Bone marrow (tissue), 2 donors: ENCODE results near the gene NUP160.
"Not testable (repeated sequence)": the region's sequence is repeated elsewhere in the genome, so short reads cannot be mapped to it uniquely, and the experiment has no call there.

ENCODE experiments used
- DNase-seq, 2 donors: peaks; one replicate each; lab custom pipeline; 2025; lab: John Stamatoyannopoulos, UW

NUP160 gene

DNA sequence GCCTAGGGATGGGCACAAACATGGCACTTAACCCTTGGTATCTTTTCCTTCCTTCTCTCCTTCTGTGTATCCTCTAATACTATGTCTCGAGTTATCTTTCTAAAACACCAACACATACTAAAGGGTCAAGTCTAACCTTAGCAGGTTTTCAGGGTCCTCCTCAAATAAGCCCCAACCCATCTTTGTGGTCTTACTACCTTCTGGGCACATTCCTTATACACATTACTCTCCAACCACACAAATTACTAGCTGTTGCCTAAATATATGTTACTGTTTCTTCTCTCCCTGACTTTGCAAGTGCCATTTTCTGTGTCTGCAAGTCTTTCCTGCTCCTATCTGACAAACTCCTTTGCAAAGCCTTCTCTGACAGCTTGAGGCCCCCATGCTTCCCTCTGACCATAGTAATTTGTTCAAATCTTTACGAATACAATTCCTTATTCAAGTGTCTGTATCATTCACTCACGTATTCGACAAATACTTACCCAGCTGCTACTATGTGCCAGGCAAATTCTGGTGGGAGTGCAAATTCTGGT, 15.8 kb upstream of the NUP160 start:
- no peak for DNase-seq

DNA sequence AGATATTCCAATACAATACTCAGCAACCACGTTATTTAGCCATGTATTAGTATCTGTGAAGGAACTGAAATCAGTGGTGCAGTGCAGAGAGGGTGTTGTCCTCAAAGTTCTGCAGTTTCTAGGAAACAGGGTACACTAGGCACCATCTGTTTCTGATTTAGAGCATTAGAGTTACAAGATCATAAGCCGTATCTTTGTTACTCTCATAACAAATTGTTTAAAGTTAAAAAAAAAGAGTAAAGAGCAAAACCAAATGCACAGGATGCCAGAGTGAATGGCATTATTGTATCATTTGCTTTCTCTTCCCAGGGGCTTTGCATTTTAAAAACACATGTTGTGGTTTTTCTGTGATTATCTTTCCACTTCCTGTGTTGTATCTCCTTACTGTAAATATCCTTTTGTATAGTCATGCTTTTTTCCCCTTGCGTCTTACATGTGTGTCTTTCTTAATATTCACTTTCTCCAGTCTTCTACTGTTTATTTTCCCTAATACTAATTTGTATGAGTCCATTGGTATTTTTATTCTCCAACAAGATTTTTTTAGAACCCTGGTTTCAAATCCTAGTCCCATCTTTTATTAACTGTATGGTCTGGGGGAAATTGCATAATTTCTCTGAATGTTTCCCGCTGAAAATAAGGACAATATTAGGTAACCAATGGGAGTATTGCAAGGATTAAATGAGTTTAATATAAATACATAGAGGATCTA, 15.2 kb upstream of the NUP160 start:
- peak in 1 of 2 donors; percentile 77 for DNase-seq

DNA sequence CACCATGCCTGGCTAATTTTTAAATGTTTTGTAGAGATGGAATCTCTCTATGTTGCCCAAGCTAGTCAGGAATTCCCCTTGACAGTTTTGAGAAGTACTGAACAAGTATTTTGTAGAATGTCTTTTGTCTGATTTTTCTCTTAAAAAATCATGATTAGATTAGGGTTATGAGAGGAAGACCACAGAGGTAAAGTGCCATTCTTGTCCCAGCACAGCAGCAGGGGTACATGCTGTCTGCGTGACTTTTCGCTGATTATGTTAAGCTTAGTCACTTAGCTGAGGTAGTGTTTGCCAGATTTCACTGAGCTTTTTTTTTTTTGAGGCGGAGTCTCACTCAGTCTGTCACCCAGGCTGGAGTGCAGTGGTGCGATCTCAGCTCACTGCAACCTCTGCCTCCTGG, 13.6 kb upstream of the NUP160 start:
- no peak for DNase-seq

DNA sequence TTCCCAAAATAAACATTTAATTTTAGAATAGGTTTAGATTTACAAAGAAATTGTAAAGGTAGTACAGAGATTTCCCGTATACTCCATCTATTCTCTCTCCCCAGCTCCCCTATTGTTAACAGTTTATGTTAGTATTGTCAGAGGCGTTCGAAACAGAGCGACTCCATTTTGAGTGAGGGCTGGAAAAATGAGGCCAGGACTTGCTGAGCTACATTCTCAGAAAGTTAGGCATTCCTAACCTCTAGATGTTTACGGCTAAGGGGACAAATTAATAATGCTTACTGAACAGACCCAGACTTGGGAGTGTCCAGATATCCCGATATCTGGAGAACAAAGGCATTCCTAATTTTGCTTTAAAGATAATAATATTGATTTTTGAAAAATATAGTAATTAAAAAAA, 12.4 kb upstream of the NUP160 start:
- DNase-seq: no peak

DNA sequence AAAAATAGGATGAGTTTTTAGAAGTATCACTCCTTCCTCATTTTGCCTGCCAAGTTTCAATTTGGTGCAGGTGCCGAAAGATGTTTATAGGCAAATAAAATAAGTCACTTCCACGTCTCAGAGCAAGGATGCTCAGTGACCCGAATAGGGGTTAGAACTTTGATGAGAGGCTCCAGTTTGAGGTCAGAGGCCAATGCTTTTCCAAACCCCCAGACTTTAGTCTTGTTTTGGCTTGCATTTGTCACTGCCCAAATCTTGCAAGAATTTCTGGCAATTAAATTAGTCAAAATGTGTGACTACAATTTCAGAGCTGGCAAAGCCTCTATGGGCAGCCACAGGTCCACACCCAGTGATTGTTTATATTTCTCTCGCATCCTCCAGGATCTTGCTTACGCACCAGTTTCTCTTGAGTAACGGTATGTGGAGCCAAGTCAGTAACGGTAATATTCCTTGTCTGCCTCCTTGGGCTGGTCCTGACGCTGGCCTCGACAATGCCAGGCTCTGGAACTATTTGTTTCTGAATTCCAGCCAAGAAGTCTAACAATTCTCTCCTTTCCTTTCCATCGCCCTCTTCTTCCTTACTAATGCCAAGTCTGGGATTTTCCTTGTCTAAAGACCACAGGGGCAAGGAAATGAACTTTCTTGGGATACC, 9.9 kb upstream of the NUP160 start:
- DNase-seq: no peak

DNA sequence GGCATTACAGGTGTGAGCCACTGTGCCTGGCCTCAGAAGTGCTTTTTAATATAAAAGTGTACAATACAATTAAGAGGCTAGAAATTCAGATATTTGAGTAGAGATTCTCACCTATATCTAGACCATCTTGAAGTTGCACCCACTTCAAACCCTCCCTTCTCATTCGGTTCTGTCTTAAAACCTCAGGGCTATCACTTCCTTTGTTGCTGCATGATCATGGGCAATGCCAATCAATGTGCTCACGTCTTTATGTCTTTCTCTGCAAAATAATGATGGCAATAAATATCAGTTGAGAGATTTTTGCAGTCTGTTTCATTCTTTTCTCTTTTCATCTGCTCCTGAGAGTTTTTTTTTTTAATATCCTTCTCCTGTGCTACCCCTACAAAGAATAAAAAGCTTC, 9.3 kb upstream of the NUP160 start:
- no peak for DNase-seq

DNA sequence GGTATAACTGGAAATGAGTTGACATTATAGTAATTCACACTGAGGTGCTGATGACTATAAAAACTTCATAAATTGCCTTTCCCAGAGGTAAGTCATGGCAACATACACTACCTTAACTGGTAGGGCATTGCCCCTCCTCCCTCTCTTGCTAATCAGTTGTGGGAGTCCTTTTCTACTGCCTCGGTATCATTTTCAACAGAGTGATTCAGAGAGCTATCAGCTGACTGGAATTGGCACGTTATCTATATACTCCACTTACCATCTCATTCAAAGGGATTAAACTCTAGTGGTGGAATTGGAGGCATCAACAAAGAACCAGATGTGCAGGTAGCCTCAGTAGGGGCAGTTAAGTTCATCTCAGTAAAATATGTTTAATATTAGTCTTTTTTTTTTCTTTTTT, 8.0 kb upstream of the NUP160 start:
- DNase-seq: no peak

DNA sequence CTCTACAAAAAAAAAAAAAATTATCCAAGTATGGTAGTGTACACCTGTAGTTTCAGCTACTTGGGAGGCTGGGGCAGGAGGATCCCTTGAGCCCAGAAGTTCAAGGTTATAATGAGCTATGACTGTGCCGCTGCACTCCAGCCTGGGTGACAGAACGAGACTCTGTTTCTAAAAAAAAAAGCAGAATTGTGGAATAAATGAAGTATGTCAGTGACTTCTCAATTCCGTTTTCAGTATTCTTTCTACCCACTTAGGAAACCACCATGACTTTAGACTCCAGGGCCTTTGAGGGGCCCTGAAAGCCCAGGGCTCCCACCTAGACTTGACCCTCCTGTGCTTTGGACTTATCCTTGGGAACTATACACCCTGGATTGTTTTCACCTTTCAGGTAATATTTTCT, 6.5 kb upstream of the NUP160 start:
- no peak for DNase-seq

DNA sequence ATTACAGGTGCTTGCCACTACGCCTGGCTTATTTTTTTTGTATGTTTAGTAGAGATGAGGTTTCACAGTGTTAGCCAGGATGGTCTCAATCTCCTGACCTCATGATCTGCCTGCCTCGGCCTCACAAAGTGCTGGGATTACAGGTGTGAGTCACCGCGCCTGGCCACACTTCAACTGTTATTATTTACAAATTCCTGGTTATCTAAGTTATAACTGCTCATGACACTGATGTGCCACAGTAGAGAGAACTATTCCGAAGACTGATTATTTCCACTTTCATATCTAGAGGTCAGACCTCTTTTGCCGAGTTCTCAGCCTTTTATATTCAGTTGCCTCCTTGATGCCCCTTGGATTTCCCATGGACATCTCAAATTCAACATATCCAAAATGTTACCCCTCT, 3.9 kb upstream of the NUP160 start:
- no peak for DNase-seq

DNA sequence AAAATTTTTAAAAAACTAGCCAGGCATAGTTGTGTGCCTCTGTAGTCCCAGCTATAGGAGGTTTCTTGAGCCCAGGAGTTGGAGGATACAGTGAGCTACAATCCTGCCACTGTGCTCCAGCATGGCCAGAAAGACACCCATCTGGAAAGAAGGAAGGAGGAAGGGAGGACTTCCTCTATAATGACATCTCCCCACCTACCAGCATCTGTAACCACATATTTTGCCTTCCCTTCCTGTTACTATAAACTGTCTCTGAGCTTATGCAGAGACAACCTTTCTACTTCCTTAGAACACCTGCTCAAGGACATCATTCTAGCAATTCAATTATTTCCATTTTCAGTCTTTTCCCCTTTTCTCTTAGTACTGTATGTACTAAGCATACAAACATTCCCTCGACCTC, 2.2 kb upstream of the NUP160 start:
- DNase-seq: no peak

DNA sequence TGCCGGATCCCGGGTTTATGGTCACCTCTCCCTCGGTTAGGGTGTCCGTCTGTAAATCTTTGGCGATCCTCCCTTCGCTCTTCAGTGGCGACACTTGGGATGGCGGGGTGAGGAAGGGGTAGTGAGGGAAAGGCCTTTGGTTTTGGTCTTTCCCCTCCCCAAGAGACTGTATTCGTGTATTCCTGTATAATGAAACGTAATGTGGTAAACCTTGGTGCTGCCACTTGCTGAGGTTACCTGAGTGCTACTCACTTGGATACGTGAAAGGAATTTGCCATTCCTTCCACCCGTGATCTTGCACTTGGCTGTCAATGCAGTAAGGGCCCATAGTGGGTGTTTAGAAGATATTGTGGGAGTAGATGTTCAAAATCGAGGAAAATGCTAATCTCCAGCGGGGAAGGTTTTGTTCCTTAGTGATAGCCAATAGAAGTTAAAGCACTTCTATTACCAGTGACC, 578 bp upstream of the NUP160 start:
- no peak for DNase-seq

DNA sequence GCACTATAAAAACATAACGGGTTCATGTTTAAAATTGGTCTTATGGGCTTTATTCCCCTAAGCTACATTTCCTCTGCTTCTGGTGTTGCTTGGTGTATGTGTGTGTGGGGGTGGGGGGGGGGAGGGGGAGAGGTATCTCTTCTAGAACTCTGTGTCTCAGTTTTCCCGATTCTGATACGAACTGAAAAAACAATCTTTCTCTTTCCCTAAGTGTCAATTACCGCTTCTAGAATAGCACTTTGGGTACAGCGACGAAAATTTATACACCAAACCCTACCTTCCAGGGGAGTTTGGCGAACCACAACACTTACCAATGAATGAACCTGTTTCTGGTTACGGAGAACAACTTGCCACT, 636 bp downstream of the NUP160 start:
- no peak for DNase-seq

DNA sequence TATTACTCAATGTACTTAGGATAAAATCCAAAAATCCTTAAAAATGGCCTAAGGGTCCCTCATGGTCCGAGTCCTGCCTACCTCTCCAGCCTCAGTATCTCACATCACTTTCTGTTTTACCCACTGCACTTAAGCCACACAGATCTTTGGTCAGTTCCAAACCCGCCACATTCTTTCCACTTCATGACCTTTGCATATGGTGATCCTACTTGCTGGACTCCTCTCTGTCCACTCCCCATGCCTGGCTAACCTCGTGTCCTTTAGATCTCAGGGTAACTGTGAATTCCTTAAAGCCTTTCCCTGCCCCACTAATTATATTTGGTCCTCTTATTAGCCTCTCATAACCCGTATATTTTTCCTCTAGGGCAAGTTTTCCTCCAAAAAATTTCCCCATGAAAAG, 1.2 kb downstream of the NUP160 start:
- no peak for DNase-seq

DNA sequence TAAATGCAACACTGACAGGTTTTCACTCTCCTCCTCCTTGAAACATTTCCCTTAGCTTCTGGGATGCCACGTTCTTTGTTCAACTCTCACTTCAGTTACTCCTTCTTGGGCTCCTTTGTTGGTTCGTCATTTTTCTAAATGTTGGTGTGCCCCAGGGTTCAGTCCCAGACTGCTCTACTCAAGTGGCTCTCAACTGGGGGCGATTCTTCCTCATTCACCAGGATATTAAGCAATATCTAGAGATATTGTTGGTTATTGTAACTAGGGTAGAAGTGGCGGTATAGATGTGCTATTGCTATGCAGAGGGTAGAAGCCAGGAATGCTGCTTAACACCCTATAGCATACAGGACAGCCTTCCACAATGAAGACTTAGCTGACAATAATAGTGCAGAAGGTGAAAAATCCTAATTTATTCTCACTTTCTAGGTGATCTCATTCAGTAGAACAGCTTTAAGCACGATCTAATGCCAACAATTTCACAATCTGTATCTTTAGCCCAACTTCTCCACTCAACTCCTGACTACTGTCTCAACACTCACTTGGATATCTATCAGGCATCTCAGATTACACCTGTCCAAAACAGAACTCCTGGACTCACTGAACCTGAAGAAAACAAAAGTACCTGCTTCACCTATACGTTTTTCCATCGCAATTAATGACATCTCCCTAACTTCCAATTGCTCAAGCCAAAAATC, 4.6 kb downstream of the NUP160 start:
- no peak for DNase-seq

DNA sequence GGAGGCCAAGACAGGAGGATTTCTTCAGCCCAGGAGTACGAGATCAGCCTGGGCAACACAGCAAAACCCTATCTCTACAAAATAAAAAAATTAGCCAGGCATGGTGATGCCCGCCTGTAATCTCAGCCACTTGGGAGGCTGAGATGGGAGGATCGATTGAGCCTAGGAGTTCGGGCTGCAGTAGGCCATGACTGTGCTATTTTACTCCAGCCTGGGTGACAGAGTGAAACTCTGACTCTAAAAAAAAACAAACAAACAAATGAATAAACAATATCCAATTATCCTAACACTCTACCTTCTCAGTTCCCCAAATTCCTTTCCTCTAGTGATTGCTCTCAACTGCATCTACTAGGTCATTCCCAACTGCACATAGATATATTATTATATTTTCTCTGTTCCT, 5.4 kb downstream of the NUP160 start:
- DNase-seq: no peak

DNA sequence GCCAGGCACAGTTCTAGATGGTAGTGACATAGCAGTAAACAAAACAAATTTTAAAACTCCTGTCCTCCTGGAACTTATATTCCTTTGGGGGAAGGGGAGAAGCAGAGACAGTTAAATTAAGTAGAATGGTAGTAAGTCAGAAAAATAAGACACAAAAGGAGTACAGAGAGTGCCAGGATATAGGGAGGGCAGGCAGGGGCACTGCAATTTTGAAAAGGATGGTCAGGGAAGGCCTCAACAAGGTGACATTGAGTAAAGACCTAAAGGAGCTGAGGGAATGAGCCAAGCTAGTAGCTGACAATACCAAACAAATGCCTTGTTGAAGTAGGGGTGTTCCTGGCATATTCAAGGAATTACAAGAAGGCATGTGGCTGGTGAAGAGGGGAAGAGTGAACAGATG, 10.2 kb downstream of the NUP160 start:
- DNase-seq: no peak

DNA sequence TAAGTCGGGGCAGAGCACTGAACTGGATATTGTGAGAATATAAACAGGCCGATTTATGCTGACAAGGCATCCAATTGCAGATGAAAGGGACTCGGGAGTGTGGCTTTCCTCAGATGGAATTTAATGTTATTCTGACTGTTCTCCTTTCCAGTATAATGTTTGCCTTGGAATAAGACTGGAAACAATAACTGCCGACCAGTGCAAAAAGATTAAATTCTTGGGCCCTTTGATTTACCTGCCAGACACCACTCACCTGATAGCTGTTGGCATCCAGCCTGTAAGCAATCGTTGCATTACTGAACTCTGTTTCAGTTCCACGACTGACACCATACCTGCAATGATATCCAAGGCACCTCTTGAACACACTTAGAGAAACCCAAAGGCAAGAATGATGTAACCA, 10.9 kb downstream of the NUP160 start:
- DNase-seq: no peak

DNA sequence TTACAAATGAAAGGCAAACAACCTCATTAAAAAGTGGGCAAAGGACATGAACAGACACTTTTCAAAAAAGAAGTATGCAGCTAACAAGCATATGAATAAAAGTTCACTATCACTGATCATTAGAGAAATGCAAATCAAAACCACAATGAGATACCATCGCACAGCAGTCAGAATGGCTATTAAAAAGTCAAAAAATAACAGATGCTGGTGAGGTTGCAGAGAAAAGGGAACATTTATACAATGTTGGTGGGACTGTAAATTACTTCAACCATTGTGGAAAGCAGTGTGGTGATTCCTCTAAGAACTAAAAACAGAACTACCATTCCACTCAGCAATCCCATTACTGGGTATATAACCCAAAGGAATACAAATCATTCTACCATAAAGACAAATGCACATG, 18.1 kb downstream of the NUP160 start:
- not testable (repeated sequence) for DNase-seq

DNA sequence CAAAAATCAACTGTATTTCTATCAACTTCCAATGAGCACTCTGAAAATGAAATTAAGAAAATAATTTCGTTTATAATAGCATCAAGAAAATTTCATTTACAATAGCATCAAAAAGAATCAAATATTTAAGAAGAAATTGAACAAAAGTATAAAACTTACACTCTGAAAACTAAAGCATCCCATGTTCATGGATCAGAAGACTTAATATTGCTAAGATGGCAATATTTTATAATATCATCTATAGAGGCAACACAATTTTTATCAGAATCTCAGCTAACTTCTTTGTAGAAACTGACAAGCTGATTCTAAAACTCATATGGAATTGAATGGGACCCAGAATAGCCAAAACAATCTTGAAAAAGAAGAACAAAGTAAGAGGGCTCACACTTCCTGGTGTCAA, 19.9 kb downstream of the NUP160 start:
- DNase-seq: no peak

DNA sequence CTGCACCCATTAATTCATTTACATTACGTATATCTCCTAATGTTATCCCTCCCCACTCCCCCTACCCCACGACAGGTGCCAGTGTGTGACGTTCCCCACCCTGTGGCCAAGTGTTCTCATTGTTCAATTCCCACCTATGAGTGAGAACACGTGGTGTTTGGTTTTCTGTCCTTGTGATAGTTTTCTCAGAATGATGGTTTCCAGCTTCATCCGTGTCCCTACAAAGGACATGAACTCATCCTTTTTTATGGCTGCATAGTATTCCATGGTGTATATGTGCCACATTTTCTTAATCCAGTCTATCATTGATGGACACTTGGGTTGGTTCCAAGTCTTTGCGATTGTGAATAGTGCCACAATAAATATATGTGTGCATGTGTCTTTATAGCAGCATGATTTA, 25.5 kb downstream of the NUP160 start:
- not testable (repeated sequence) for DNase-seq

DNA sequence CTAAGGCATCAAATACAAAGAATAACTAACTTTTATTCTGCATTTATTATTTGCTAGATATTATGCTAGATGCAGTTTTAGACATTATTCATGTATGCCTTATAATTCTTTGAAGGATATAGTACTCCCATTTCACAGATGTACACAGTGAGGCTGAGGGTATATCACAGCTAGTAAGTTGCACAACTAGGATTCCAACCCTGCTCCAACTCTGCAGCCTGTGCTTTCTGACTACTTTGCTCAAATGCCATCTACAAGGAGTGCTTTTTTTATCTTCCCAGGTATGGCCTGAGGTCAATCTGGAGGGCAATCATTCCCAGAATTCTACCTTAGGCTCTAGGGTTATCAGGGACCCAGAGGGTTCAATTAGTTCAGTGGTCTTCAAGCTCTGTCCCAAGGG, 28.4 kb downstream of the NUP160 start:
- no peak for DNase-seq

DNA sequence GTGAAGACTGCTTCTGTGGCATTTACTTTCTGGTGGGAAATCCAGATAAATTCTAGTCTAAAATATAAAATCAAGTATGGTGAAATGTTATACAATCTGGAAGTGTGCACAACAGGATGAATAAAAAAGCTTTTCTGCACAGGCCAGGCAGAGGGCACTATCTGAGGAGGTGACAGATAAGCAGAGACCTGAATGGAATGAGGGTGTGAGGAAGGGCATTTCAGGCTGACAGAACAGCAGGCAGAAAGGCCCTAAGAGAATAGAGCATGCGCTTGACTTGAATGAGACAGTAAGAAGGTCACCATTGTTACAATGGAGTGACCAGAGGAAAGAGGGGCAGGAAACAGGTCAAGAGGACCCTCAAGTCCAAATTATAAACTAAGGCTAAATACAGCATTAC, 47.4 kb downstream of the NUP160 start:
- no peak for DNase-seq

DNA sequence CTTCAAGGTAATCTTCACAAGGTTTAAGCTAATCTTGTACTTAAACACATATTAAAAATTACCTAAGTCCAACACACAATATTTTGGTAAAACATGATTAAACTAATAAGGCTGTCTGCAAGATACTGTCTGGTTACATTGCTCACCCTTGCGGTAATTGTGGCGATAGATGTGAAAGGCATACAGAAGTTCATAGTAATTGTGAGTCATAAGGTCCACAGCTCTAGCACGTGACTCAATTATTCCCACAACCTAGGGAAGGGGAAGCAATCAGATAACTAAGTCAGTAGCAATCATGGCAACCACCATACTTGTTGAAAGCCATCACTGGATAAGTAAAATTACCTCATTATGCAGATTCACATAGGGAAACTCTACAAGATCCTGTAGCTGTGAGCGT, 50.5 kb downstream of the NUP160 start:
- DNase-seq: peak in 1 of 2 donors; percentile 29
